Measurements from ENCODE around the gene ENO4. TPM values are rescaled to one million over a fixed set of nuclear protein-coding genes. Genes with fewer than 3 reads are reported as not detected.

Gene ENO4
- total RNA-seq, 4 donors from 2014 or later = 0.21 to 1.2 (median 0.39) TPM; not detected in 1

DNA sequence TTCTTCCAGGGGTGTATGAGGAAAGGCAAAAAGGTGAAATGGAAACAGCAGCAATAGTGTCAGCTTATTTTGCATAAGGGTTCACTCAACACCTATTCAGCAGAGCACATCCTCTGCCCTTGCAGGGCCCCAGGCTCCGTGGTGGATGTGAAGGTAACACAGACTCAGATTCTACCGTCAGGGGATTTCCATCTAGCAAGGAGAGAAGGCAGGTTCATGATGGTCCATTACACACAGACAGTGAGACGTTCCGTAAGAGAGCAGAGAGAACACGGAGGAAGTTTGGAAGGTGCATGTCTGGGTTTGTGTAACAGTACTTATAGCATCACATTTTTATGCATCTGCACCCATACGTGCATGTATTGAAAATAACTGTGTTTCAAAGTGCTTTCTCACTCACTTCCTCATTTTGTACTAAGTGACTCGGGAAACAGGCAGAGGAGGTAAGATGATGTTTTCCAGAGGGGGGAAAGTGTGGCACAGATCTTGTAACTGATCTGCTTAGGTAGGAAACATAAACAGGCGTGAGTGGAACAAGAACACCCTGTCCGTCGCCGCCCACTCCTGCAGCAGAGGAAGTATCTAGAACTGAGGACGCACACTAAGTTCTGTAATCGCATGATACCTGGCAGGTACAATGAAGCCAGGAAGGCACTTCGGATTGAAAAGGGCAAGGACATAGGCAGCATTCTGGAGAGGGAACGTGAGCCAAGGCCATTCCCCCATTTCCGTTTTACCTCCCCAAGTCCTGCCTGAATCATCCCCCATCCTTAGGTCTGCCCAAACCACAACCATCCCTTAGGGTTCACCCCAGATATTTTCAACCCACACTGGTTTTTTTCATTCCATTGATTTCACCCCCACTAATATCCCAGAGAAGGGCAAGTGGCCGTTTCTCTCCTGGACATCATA lies 1.0 kb upstream of the ENO4 start:
- peak overlapping the region; percentile 50 to 72 (median 63) for H3K4me3 ChIP-seq
- no peaks in the 10 kb centered on the region for H3K36me3 ChIP-seq
- WGBS, 2 donors = 68 to 71% methylated on average over 17 of the region's 17 CpGs
- H3K9me3 ChIP-seq = no peaks in the 10 kb centered on the region
- H3K27ac ChIP-seq = peak overlapping the region in 2 of 4 donors; percentile 53 to 66
- H3K27me3 ChIP-seq = no peaks in the 10 kb centered on the region
- no peak for TF ChIP-seq POLR2A (IDR thresholded peaks at IDR 0.05)
- TF ChIP-seq, protein P1, sequence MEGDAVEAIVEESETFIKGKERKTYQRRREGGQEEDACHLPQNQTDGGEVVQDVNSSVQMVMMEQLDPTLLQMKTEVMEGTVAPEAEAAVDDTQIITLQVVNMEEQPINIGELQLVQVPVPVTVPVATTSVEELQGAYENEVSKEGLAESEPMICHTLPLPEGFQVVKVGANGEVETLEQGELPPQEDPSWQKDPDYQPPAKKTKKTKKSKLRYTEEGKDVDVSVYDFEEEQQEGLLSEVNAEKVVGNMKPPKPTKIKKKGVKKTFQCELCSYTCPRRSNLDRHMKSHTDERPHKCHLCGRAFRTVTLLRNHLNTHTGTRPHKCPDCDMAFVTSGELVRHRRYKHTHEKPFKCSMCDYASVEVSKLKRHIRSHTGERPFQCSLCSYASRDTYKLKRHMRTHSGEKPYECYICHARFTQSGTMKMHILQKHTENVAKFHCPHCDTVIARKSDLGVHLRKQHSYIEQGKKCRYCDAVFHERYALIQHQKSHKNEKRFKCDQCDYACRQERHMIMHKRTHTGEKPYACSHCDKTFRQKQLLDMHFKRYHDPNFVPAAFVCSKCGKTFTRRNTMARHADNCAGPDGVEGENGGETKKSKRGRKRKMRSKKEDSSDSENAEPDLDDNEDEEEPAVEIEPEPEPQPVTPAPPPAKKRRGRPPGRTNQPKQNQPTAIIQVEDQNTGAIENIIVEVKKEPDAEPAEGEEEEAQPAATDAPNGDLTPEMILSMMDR (IDR thresholded peaks at IDR 0.05) = no peak
- no peak for TF ChIP-seq EP300 (IDR thresholded peaks at IDR 0.05)
- no peak for DNase-seq (ENCODE audit: low spot score in 2 of 2)
- peaks cover 0 to 17% (median 0%) of the 10 kb centered on the region in 4 donors for H3K4me1 ChIP-seq

- TF ChIP-seq, protein P1 (IDR thresholded peaks at IDR 0.05) = no peak
- no peak for TF ChIP-seq POLR2A (IDR thresholded peaks at IDR 0.05)
- TF ChIP-seq EP300 (IDR thresholded peaks at IDR 0.05) = no peak
Measured at GRCh38 chr10:116848944-116849247, 403 bp upstream of the ENO4 start.

DNA sequence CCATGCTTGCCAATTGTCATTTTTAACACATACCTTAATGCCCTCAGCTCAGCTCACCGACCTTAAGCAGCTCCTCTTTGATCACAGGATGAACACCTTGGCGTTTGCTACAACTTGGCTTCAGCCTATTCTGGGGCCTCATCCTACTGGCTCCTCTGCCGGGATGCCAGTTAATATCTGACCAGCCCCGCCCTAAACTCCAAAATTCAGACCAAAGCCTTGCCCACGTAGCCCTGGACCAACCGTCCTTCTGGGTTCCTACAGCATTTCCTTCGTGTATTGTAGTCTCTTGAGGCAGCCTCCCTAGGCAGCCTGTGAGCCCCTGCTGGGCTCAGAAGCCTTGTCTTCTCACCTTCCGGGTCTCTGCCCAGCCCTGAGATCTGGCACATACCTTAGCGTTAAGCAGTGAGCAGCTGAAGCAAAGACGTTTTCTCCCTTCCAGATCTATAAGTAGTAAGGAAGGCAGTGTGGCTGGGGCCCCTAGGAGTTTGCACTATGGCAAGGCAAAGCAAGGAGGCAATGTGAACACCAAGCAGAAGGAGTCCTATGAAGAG lies 836 bp downstream of the ENO4 start:
- 34 to 43% methylated on average over 10 of the region's 10 CpGs for WGBS, 2 donors
- H3K9me3 ChIP-seq = no peaks in the 10 kb centered on the region
- peaks cover 0 to 17% (median 0%) of the 10 kb centered on the region in 4 donors for H3K4me1 ChIP-seq
- TF ChIP-seq POLR2A (IDR thresholded peaks at IDR 0.05) (no peak), EP300 (IDR thresholded peaks at IDR 0.05) (no peak)
- TF ChIP-seq, protein P1 (IDR thresholded peaks at IDR 0.05) = no peak
- H3K27ac ChIP-seq = peak overlapping the region in 2 of 4 donors; percentile 53 to 66
- H3K36me3 ChIP-seq = no peaks in the 10 kb centered on the region
- DNase-seq (ENCODE audit: low spot score in 2 of 2) = no peak
- H3K27me3 ChIP-seq = no peaks in the 10 kb centered on the region
- peak overlapping the region; percentile 50 to 72 (median 63) for H3K4me3 ChIP-seq

More at GRCh38 chr10:116848944-116849247, 403 bp upstream of the ENO4 start:
- no peak for DNase-seq (ENCODE audit: low spot score in 2 of 2)
- Histone ChIP-seq H3K27me3 (no peaks in the 10 kb centered on the region), H3K4me1 (peaks cover 0 to 17% (median 0%) of the 10 kb centered on the region in 4 donors), H3K27ac (peak overlapping the region in 2 of 4 donors; percentile 53 to 66), H3K36me3 (no peaks in the 10 kb centered on the region), H3K9me3 (no peaks in the 10 kb centered on the region), H3K4me3 (peak overlapping the region; percentile 50 to 72 (median 63))
- 1 to 3% methylated on average over 23 of the region's 23 CpGs for WGBS, 2 donors

DNA sequence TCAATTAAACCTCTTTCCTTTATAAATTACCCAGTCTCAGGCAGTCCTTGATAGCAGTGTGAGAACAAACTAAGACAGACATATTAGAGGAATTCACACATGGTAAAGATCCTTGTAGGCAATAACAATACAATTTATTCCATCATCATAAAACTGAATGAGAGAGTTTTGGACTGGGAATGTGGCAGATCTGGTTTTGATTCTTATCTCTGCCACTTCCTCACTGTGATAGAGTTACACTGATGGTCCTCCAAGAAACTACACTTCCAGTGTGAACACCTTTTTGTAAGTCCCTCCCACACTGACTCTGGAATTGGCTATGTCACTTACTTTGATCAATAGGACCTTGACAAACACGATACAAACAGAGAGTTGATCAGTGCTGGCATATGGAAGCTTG lies 2.9 kb downstream of the ENO4 start:
- Histone ChIP-seq H3K4me1 (peaks cover 0 to 17% (median 0%) of the 10 kb centered on the region in 4 donors), H3K27ac (no peak overlapping the region), H3K4me3 (no peak overlapping the region), H3K27me3 (no peaks in the 10 kb centered on the region), H3K36me3 (no peaks in the 10 kb centered on the region), H3K9me3 (peaks cover 0 to 4% (median 0%) of the 10 kb centered on the region in 4 donors)
- 77 to 88% methylated on average over 1 of the region's 1 CpG for WGBS, 2 donors
- no peak for TF ChIP-seq POLR2A (IDR thresholded peaks at IDR 0.05)
- TF ChIP-seq EP300 (IDR thresholded peaks at IDR 0.05) = no peak
- TF ChIP-seq, protein P1 (IDR thresholded peaks at IDR 0.05) = no peak
- no peak for DNase-seq (ENCODE audit: low spot score in 2 of 2)

GRCh38 chr10:116853287-116853686 lies 4.0 kb downstream of the ENO4 start:
- H3K9me3 ChIP-seq = peaks cover 0 to 13% (median 0%) of the 10 kb centered on the region in 4 donors
- H3K27ac ChIP-seq = no peak overlapping the region
- peaks cover 0 to 17% (median 0%) of the 10 kb centered on the region in 4 donors for H3K4me1 ChIP-seq
- no peak overlapping the region for H3K4me3 ChIP-seq
- H3K27me3 ChIP-seq = no peaks in the 10 kb centered on the region
- 84 to 87% methylated on average over 4 of the region's 4 CpGs for WGBS, 2 donors
- H3K36me3 ChIP-seq = peaks cover 0 to 6% (median 0%) of the 10 kb centered on the region in 3 donors
- DNase-seq (ENCODE audit: low spot score in 2 of 2) = no peak
- TF ChIP-seq, protein P1 (IDR thresholded peaks at IDR 0.05) = no peak
- TF ChIP-seq POLR2A (IDR thresholded peaks at IDR 0.05) (no peak), EP300 (IDR thresholded peaks at IDR 0.05) (no peak)
